Measurements from ENCODE around the gene TIMM9.

- no peak for TF ChIP-seq POLR2A (IDR thresholded peaks at IDR 0.05)
- TF ChIP-seq CTCF (IDR thresholded peaks at IDR 0.05 in 4 of 5, conservative IDR thresholded peaks at IDR 0.05 in 1 of 5): no peak
Measured at GRCh38 chr14:58408681-58409215, 18.6 kb downstream of the TIMM9 start.

All from gastrocnemius medialis (tissue), 4 donors.